Fibroblast of skin of left quadriceps (primary cell): ENCODE data around the gene SLC2A4RG.

Source experiments
- DNase-seq, 2 experiments: peaks; one replicate each; pipeline ENCODE4 v3.0.0-alpha.2; 2013; ENCODE audit warnings: low read depth in 2 of 2

SLC2A4RG gene, protein sequence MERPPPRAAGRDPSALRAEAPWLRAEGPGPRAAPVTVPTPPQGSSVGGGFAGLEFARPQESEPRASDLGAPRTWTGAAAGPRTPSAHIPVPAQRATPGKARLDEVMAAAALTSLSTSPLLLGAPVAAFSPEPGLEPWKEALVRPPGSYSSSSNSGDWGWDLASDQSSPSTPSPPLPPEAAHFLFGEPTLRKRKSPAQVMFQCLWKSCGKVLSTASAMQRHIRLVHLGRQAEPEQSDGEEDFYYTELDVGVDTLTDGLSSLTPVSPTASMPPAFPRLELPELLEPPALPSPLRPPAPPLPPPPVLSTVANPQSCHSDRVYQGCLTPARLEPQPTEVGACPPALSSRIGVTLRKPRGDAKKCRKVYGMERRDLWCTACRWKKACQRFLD

DNA sequence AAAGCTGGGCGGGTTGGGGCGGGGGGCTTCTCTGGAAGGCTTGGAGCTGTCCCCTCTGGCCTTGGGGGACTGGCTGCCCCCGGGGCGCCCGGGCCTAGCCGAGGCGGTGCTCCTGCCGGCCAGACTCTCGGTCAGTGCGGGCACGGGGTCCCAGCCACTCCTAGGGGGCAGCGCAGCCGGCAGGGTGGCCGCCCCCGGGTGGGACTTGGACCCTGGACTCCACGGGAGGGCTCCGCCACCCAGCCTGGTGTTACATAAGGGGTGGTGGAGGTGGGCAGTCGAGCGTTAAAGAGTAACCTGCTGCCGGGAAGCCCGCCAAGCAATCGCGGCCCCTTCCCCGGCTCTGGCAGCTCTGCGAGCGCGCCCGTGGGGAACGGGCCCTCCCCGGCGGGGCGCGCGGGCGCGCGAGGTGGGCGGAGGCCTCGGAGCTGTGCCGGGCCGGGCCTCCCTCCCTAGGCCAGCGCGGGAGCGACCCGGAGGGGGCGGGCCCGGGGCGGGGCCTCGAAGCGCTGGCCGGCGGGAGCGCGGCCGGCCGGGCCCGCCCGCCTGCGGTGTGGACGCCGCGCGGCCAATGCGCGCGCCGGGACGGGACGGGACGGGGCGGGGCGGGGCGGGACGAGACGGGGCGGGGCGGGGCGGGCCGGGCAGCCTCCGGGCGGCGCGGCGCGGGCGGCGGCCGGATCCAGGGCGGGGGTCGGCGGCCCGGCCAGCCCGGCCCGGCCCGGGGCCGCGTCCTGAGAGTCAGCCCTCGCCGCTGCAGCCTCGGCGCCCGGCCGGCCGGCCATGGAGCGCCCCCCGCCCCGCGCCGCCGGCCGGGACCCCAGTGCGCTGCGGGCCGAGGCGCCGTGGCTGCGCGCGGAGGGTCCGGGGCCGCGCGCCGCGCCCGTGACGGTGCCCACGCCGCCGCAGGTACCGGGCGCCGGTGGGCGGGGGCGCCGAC, at the start of gene SLC2A4RG:
Gene SLC2A4RG, plus strand, starts transcription at position 647 of the 940 bp plus-strand sequence. Its CDS starts 137 bp downstream, at position 784.
- peak; percentile 32 to 47 for DNase-seq

DNA sequence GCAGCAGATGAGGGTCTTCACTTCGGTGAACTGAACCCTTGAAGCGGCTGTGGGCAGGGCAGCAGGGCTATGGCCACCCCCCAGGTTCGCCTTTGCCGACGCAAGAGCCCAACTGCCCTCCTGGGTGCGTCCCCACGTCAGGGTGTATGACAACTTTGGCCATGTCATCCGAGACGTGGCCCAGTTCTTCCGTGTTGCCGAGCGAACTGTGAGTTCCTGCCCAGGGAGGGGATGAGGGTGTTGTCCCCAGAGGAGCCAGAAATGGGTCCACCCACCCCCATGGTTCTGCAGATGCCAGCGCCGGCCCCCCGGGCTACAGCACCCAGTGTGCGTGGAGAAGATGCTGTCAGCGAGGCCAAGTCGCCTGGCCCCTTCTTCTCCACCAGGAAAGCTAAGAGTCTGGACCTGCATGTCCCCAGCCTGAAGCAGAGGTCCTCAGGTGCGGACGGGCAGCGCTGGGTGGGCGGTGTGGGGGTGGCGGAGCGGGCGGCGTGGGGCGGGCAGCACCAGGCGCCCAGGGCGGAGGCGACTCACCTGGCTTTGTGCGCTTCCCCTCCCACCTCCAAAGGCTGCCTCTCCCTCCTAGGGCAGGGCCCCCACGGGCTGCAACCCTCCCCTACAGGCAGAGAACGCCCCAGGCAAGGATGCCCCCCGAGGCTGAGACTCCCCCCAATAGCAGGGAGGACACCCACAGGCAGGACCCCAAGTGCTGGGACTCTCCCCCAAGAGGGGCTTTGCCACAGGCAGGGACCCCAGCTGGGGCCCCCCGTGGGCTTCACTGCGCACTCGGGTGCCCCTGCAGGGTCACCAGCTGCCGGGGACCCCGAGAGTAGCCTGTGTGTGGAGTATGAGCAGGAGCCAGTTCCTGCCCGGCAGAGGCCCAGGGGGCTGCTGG, 49.3 kb upstream of the SLC2A4RG start:
- no peak for DNase-seq

DNA sequence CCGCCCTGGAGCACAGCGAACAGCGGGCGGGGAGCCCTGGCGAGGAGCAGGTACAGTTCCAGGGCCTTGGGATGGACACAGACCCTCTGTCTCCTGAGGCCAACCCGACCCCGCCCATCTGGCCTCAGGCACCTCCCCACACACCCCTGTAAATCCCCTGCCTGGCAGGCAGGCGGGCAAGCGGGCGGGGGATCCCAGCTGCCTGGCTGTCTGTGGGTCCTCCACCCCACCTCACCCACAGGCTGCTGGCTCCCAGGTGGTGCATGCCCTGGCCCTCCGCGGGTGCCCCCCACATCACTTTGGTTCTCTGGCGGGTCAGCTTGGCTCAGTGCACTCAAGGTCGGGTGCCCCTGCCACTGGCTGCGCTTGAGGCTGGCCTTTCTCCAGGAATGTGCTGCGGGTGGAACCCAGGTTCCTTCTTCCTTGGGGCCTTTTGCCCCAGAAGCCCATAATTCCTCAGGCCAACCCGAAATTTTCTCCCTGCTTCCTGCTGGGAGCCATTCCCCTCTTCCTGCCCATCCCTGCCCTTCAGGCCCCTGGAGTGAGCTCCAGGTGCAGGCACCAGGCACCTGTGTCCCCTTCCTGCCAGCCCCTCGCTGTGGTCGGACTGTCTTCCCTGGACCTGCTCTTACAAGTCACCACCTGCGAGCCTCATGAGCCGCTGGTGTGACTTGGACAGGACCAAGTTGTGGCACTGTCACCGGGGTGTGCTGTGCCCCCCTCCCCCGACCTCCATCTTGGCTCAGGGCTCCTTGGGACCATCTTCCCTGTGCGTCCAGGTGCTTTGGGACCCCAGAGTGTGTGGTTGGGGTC, 48.5 kb upstream of the SLC2A4RG start:
- no peak for DNase-seq

DNA sequence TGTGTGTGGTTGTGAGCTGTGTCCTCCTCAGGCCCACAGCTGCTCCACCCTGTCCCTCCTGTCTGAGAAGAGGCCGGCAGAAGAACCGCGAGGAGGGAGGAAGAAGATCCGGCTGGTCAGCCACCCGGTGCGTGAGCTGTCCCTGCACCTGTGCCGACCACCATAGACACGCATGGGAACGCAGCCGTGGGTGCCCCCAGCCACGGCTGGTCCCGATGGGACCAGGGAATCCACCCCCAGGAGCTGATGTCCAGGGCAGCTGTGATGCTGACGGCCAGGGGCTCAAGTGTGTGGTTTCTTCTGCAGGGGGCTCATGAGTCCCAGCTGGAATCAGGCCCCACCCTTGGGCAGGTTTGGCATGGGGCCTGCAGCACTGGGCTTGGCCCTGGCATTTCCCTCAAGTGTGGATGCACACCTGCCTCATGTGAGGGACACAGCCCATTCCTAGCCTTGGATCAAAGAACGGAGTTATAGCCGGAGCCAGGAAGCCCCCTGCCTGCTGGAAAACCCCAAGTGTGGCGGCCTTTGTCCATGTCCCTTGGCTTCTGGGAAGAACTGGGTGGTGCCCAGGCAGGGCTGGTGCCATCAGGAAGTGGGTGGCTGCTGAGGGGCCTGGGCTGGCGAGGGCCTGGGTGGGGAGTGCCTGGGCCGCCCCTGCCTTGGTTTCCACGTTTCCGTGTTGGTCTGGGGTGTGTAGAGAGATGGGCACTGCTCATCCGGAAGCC, 47.7 kb upstream of the SLC2A4RG start:
- DNase-seq = no peak

DNA sequence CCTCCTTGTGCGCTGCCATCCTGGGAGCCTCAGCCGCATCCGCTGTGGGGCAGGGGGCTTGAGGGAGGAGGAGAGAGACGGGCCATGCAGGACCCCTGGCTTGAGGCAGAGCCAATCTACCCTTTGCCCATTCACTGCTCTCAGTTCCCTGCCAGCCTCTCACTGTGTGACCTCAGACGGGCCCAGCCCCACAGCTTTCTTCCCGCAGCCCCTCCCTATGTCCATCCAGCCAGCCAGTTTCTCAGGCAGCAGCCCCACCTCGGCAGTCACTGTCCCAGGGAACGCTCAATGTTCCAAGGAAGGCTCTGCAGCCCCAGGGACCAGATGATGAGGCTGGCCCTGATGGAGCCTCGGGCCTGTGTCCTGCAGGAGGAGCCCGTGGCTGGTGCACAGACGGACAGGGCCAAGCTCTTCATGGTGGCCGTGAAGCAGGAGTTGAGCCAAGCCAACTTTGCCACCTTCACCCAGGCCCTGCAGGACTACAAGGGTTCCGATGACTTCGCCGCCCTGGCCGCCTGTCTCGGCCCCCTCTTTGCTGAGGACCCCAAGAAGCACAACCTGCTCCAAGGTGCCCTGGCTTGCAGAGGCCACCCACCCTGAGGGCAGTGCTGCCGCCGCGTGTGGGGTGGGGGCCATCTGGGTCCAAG, 47.0 kb upstream of the SLC2A4RG start:
- no peak for DNase-seq

DNA sequence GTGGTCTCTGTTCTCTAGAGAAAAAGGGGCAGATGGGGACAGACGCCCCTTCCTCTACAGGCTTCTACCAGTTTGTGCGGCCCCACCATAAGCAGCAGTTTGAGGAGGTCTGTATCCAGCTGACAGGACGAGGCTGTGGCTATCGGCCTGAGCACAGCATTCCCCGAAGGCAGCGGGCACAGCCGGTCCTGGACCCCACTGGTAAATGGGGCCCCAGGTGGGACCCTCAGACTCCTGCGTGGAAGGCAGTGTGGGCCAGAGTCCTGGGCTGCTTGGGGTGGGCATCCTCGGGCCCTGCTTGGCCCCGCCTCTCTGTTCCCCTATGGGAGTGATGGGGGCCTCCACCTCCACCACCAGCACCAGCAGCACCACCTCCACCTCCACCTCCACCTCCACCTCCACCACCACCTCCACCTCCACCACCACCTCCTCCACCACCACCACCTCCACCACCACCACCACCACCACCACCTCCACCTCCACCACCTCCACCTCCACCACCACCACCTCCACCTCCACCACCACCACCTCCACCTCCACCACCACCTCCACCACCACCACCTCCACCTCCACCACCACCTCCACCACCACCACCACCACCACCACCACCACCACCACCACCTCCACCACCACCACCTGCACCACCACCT, 46.4 kb upstream of the SLC2A4RG start:
- no peak for DNase-seq

DNA sequence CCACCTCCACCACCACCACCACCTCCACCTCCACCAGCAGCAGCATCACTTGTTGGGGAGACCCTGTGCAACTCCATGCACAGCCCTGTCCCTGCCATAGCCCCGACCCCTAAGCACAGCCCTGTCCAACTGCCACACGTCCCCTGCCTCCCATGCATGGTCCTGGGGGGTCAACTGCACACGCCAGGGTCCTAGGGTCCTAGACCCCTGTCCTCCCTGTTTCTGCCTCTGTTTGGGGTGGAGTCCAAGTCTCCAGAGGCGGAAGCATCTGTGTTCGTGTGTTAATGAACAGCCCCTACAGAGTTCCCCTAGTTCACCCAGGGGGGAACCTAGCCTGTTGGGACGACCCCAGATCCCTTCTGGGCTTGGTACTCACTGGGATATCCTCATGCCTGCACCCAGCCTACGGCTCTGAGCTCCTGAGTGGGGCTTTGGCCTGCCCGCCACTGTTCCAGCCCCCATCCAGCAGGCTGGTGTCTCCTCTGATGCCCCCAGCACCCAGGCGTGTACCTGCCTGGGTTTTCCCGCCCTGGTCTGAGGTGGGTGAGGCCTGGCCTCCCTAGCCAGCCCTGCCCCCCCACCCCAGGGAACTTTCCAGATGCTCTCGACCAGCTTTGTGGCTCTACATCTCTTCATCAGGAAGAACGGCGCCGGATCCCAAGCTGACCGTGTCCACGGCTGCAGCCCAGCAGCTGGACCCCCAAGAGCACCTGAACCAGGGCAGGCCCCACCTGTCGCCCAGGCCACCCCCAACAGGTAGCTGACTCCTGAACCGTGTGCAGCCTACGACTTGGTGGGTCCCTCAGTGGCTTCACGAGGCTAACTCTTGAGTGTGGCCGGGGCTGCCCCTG, 45.6 kb upstream of the SLC2A4RG start:
- DNase-seq = no peak

DNA sequence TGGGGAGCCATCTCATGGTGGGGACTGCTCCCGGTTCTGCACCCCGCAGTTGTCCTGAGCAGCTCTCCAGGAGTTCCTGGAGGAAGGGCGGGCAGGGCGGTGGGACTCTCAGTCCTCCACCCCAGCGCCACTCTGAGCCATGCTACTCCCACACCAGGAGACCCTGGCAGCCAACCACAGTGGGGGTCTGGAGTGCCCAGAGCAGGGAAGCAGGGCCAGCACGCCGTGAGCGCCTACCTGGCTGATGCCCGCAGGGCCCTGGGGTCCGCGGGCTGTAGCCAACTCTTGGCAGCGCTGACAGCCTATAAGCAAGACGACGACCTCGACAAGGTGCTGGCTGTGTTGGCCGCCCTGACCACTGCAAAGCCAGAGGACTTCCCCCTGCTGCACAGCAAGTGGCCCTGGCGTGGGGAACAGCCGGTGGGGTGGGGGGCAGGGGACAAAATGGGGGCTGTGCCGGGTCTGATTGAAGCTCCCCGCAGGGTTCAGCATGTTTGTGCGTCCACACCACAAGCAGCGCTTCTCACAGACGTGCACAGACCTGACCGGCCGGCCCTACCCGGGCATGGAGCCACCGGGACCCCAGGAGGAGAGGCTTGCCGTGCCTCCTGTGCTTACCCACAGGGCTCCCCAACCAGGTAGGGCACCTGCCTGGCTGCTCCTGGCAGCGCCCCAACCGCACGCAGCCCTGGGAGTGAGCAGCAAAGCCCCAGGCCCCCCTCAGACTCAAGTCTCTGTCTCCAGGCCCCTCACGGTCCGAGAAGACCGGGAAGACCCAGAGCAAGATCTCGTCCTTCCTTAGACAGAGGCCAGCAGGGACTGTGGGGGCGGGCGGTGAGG, 44.8 kb upstream of the SLC2A4RG start:
- DNase-seq = no peak

DNA sequence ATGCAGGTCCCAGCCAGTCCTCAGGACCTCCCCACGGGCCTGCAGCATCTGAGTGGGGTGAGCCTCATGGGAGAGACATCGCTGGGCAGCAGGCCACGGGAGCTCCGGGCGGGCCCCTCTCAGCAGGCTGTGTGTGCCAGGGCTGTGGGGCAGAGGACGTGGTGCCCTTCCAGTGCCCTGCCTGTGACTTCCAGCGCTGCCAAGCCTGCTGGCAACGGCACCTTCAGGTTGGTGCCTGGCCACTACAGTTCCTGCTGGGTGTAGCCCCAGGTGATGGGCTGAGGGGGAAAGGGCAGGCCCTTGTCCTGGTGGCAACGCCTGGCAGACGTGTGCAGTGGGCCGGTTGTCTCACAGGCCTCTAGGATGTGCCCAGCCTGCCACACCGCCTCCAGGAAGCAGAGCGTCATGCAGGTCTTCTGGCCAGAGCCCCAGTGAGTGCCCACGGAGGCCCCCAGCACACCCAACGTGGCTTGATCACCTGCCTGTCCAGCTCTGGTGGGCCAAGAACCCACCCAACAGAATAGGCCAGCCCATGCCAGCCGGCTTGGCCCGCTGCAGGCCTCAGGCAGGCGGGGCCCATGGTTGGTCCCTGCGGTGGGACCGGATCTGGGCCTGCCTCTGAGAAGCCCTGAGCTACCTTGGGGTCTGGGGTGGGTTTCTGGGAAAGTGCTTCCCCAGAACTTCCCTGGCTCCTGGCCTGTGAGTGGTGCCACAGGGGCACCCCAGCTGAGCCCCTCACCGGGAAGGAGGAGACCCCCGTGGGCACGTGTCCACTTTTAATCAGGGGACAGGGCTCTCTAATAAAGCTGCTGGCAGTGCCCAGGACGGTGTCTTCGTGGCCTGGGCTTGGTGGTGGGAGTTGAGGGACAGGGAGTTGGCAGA, 43.9 kb upstream of the SLC2A4RG start:
- no peak for DNase-seq

DNA sequence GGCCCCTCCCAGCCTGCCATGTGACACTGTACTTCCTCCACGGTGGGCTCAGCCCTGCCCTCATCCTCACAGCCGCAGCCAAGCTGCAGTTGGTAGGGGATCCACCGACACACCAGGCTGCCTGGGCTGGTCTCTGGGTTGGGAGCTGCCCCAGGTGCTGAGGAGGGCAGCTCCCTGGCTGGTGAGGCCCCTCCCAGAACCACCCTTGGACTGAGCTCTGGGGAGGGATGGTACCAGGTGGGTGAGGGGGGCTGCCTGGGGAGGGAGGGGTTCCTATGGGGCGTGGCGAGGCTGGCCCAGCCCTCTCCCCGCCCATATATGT, 43.3 kb upstream of the SLC2A4RG start:
- no peak for DNase-seq

DNA sequence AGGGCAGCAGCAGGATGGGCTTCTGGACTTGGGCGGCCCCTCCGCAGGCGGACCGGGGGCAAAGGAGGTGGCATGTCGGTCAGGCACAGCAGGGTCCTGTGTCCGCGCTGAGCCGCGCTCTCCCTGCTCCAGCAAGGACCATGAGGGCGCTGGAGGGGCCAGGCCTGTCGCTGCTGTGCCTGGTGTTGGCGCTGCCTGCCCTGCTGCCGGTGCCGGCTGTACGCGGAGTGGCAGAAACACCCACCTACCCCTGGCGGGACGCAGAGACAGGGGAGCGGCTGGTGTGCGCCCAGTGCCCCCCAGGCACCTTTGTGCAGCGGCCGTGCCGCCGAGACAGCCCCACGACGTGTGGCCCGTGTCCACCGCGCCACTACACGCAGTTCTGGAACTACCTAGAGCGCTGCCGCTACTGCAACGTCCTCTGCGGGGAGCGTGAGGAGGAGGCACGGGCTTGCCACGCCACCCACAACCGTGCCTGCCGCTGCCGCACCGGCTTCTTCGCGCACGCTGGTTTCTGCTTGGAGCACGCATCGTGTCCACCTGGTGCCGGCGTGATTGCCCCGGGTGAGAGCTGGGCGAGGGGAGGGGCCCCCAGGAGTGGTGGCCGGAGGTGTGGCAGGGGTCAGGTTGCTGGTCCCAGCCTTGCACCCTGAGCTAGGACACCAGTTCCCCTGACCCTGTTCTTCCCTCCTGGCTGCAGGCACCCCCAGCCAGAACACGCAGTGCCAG, 42.8 kb upstream of the SLC2A4RG start, which contains the start of gene TNFRSF6B:
Gene TNFRSF6B, plus strand, starts transcription at position 25 of the 729 bp plus-strand sequence. Its CDS starts 116 bp downstream, at position 141.
- no peak for DNase-seq

DNA sequence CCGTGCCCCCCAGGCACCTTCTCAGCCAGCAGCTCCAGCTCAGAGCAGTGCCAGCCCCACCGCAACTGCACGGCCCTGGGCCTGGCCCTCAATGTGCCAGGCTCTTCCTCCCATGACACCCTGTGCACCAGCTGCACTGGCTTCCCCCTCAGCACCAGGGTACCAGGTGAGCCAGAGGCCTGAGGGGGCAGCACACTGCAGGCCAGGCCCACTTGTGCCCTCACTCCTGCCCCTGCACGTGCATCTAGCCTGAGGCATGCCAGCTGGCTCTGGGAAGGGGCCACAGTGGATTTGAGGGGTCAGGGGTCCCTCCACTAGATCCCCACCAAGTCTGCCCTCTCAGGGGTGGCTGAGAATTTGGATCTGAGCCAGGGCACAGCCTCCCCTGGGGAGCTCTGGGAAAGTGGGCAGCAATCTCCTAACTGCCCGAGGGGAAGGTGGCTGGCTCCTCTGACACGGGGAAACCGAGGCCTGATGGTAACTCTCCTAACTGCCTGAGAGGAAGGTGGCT, 42.2 kb upstream of the SLC2A4RG start:
- DNase-seq = no peak

DNA sequence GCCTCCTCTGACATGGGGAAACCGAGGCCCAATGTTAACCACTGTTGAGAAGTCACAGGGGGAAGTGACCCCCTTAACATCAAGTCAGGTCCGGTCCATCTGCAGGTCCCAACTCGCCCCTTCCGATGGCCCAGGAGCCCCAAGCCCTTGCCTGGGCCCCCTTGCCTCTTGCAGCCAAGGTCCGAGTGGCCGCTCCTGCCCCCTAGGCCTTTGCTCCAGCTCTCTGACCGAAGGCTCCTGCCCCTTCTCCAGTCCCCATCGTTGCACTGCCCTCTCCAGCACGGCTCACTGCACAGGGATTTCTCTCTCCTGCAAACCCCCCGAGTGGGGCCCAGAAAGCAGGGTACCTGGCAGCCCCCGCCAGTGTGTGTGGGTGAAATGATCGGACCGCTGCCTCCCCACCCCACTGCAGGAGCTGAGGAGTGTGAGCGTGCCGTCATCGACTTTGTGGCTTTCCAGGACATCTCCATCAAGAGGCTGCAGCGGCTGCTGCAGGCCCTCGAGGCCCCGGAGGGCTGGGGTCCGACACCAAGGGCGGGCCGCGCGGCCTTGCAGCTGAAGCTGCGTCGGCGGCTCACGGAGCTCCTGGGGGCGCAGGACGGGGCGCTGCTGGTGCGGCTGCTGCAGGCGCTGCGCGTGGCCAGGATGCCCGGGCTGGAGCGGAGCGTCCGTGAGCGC, 41.6 kb upstream of the SLC2A4RG start:
- no peak for DNase-seq

DNA sequence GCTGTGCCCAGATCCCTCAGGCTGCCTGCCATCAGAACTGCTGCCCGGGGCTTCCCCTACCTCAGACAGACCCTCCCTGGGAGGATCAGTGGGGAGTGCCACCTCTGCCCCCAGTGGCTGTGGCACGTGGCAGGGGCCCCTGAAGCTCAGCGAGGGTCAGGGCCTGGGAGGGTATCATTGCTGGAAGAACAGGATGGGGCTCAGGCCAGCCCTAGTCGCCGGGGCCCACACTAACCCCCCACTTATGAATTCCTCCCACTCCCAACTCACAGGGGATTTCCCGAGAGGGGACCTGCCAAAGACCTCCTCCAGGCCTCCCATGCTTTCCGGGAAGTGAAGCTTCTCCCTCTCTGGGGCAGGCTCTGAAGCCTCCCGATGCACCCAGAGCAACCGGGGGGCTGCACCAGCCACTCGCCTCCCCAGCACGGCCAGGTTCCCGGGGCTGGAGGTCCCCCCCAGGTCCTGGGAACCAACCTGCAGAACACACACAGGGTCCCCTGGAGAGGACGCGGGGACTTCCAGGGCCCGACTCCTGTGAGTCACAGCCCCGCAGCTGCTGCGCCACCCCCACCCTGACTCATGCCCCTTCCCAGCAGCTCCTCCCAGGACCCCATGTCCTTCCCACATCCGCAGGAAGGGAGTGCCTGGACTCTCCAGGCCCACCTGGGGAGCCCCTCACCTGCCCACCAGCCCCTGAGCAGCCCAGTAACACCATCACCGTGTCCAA, 40.7 kb upstream of the SLC2A4RG start:
- DNase-seq = peak; percentile 62 to 66
